GM19099 (cell line): Measurements from ENCODE around the gene LACTB.

Source experiments
- POLR2A ChIP-seq: IDR thresholded peaks from 3 replicates; pipeline ENCODE4 v1.6.1; 2011; ENCODE audit warnings: low read depth; ENCODE audit not compliant: insufficient read length; ENCODE audit errors: extremely low read depth

LACTB gene

DNA sequence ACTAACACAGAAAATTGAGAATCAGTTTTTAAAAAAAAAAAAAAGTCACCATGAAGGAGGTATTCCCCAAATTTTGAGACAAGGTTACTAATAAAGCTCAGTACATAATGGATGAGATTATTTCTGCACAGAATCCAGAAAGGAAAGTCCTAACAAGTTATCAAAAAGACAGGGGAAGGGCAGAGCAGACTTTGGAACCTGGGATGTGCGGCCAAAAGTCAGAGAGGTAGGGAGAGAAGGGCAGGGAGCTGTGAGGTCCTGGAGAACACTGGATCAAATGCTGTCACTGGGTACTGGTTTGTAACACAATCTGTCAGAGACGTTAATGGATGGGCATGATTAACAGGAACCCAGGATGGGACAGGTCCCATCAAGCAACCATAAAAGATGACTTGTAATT lies 12.2 kb upstream of the LACTB start:
- no peak for TF ChIP-seq POLR2A

DNA sequence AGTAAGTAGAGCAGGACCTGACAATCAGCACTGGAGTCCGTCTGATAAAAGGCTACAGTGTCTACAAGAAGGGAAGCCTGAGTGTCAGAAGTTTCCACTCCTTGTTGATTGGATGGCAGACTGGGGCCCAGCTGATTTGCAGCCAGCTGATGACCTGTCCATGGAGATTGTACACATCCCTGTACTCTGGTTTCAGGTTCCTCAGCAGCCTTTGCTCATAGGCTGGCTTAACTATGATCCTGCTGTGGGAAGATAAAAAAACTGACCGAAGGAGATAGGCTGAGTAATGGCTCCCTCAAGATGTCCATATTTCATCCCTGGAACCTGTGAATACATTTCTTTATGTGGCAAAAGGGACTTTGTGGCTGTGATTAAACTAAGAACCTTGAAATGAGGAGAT lies 11.7 kb upstream of the LACTB start:
- no peak for TF ChIP-seq POLR2A

DNA sequence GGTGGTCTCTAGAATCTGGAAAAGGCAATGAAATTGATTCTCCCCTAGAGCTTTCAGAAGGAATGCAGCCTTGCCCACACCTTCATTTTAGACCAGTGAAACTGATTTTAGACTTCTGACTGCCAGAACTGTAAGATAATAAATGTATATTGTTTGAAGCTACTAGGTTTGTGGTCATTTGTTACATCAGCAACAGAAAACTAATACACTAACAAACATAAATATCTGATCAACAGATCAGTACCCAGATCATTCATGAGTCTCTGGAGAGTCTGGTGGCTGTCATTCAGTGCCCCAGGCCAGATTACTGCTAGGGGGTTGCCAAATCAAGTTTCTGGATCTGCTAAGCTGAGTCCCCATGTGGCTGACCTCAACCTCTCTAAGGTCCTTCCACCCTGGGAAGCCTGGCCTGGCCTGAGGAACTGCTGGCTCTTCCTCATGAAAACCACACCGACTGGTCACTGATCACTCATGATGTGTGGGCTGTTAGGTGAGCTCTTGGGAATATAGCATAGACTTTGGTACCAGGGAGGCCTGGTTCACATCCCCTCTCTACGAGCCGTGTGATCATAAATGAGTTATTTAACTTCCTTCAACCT lies 11.1 kb upstream of the LACTB start:
- no peak for TF ChIP-seq POLR2A

DNA sequence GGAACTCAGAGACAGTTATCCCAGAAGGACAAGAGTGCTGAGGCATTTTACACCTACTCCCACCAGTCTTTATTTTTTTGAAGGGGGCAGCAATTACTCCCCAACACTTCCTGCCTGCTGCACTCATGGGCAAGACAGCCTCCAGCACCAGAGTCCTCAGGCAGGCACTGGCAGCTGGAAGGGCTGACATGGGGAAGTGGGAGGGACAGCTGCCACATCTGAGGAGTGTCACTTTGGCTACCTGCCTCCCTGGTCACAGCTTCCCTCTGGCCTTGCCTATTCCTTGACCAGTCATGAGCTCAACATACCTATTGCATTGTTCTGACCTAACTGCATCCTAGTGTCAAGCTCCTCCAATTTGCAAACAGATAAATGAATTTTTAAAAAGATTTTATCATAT lies 10.2 kb upstream of the LACTB start:
- no peak for TF ChIP-seq POLR2A

DNA sequence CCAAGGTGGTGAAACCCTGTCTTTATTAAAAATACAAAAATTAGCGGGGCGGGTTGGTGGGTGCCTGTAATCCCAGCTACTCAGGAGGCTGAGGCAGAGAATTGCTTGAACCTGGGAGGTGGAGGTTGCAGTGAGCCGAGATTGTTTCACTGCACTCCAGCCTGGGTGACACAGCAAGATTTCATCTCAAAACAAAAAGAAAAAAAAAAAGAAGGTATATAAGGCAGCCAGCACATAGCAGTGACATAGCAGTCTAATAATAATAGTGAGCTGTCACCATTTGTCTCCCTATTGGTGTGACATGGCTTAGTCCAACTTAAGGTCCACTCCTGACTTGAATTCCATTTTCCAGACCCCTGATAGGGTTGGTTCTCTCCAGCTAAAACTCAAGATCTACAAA lies 8.8 kb upstream of the LACTB start:
- TF ChIP-seq POLR2A, result no peak

DNA sequence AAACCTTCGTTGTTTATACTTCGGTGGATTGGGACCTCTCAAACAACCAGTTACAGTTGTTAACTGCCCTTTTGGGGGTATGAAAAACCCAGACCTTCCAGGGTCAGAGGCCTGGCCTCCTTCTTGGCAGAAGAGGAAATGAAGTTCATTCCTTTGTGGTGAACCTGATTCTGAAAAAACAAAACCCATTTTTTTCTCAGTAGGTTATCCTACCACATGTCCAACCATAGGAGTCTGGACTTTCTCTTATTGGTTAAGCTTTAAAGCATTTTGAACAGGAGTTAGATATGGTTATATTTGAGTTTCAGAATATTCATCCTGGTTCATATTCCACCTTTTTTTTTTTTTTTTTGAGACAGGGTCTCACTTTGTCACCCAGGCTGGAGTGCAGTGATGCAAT lies 7.2 kb upstream of the LACTB start:
- TF ChIP-seq POLR2A, result no peak

DNA sequence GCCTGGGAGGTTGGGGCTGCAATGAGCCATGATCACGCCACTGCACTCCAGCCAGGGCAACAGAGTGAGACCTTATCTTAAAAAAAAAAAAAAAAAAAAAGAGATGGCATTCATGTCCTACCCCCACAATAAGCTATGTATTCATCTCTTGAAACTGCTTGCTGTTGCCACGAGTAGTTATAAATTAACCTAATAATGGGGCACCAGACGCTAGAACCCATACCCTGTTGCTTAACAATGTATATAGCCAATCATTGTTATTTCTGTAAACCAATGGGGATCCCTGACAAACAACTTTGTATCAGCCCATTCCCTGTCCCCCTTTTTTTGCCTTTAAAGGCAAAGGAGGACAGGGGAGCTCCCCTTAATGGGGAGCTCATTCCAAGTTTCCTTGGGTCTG lies 2.8 kb upstream of the LACTB start:
- no peak for TF ChIP-seq POLR2A

DNA sequence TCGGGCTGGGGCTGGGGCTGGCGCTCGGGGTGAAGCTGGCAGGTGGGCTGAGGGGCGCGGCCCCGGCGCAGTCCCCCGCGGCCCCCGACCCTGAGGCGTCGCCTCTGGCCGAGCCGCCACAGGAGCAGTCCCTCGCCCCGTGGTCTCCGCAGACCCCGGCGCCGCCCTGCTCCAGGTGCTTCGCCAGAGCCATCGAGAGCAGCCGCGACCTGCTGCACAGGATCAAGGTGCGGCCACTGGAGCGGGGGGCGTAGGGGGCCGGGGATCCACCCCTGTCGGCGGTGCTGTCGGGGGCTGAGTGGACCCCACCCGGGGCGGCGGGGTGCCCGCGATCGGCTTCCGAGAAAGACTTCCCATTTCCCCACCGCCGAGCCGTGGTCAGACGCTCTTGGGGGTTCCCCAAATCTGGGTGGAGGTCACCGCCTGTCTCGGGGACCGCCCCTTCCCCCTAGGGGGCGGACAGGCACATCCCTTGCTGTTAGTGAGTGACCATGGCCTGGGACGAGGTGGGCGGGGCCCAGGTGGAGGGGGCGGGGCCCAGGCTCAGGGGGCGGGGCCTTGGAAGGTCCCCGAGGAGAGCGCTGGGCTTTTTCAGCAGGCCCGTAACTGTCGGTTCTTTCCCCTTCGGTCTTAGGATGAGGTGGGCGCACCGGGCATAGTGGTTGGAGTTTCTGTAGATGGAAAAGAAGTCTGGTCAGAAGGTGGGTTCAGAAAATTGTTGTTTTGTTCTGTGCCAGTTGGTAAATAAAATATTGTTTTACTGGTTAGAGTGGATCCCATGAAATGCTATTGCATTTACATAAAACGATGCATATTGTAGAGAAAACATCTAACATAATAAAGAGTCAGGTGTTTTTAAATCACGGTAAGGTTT lies 578 bp downstream of the LACTB start:
- no peak for TF ChIP-seq POLR2A

DNA sequence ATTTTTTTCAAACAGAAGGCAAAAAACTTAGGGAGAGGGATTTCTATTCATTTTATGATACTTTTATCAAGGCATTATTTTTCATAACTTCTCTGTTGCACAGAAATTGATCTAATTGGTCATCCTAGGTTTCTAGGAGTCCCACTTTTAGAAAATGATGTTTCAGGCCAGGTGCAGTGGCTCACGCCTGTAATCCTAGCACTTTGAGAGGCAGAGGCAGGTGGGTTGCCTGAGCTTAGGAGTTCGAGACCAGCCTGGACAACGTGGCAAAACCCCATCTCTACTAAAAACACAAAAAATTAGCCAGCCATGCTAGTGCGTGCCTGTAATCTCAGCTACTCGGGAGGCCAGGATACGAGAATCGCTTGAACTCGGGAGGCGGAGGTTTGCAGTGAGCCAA lies 2.8 kb downstream of the LACTB start:
- no peak for TF ChIP-seq POLR2A

DNA sequence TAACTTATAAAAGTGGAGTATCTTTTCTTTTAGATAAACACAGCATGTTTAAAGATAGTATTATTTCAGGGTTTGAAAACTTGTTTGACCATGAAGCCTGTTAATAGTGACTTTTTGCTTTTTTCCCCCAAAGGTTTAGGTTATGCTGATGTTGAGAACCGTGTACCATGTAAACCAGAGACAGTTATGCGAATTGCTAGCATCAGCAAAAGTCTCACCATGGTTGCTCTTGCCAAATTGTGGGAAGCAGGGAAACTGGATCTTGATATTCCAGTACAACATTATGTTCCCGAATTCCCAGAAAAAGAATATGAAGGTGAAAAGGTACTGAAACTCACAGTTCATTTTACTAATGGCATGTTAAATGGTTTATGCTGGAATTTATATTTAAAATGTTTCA lies 5.1 kb downstream of the LACTB start:
- TF ChIP-seq POLR2A, result no peak

DNA sequence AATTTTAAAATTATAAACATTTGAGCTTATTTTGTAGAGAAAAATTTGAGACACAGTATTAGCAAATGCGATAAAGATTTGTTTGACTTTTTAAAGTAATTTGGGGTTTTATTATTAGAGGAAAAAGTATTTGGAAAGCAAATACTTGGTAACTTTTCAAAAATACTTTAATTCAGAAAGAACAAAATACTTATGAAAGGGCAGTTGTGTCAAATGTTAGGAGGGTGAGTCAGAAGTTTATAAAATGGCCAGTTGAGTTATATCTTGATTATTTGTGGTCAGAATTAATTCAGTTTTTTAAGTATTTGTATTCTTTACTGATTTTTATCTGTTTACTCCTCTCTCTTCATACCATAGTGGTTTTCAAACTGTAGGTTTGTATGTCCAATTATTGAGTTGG lies 12.1 kb downstream of the LACTB start:
- TF ChIP-seq POLR2A, result no peak

DNA sequence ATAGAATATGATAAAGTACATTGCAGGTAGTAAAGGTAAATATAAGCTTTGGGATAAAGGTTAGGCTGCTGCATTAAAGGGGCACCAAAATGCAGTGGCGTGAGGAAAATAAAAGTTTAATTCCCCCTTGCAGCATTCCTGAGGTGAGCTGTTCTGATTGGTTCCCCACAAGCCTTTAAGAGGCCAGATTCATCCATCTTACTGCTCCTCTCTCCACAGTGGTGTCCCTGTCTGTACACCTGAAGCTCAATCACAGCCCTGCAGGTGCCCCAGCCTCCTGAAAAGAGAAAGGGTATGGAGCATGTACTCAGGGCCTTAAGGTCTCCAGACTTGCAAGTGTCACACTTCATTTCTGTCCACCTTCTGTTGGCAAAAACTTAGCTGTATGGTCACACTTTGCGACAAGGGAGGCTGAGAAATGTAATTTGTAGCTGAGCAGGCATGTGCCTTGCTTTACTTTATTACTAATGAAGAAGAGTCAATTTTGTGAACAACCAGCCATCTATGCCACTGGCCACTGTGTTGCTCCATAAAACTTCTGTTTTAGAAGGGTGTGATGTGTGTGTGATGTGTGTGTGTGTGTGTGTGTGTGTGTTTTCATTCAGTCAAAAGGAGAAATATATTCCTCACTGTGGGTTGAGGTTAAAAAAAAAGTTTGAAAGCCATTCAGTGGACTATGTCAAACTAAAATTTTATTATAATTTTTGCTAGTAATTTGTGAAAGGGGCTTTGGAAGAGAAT lies 12.8 kb downstream of the LACTB start:
- TF ChIP-seq POLR2A, result no peak

DNA sequence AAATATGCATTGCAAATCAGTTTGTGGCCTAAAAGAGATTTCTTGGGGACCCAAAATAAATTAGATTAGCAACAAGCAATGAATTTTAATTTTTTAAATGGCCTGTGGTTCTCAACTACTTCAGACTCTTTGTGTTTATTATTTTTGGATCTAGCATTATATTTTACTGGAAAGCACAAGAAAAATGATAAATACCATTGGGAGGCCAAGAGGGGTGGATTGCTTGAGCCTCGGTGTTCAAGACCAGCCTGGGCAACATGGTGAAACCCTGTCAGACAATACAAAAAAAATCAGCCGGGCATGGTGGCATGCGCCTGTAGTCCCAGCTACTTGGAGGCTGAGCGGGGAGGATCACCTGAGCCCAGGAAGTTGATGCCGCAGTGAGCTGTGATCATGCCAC lies 13.6 kb downstream of the LACTB start:
- TF ChIP-seq POLR2A, result no peak

DNA sequence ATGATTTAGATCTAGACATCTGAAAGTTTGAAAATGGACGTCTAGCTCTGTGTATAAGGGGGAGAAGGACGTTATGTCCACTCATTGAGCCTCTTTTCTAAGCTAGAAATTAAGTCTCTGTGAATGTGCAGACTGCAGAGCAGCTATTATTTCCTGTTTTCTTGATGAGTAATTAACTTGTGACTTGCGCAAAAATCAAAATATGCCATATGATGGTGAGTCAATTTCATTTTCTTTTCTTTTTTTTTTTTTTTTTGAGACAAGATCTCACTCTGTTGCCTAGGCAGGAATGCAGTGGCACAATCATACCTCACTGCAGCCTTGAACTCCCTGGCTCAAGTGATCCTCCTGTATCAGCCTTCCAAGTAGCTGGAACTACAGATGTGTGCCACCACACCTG lies 14.1 kb downstream of the LACTB start:
- TF ChIP-seq POLR2A, result no peak

DNA sequence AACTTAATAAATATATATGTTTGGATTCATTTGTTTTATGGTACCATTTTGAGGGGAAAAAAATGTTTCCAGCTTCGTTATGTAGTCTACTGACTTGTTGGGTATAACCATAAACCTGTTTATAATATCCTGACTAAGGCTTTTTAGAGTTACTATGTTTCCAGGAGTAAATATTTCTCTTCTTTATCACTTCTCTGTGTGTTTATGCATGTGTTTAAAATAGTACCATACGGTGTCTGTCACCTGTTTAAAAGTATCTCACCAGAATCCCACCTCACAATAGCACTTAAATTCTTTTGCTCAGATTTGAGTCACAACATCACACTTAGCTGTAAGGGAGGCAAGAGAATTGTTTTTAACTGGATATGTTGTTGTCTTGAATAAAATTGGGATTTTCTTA lies 15.1 kb downstream of the LACTB start:
- no peak for TF ChIP-seq POLR2A

DNA sequence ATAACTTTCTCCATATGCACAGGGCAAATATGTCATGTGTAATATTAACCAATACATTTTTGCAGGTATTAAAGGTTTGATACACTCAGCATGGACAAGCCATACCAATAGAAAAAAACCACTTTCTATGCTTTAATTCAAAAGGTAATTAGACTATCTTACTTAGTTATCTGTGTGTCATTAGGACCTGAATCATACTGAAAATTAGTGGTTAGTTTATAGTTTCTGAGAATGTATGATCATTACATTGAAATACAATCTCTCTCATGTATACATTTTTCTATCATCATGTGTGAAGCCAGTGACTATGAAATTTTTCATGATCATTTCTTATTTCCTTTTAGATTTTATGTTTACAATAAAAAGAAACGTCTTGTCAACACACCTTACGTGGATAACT lies 19.3 kb downstream of the LACTB start:
- no peak for TF ChIP-seq POLR2A
